Dedifferentiated amniotic fluid mesenchymal stem cell (primary cell): ENCODE data around the gene ZNF454.

ENCODE experiments used
- DNase-seq: peaks from one replicate; pipeline ENCODE4 v3.0.0-alpha.2; 2016; ENCODE audit errors: extremely low spot score

ZNF454 gene

GRCh38 chr5:178940569-178941360, at the start of gene ZNF454:
ZNF454 (plus strand) TSS chr5:178941198; CDS start chr5:178942792, 1,594 bp downstream.
- peak; percentile 51 for DNase-seq

GRCh38 chr5:178895615-178896571, 45.1 kb upstream of the ZNF454 start, which contains the start of gene ZFP2:
ZFP2 (plus strand) TSS chr5:178895913; CDS start chr5:178931314, 35,401 bp downstream.
- peak; percentile 43 for DNase-seq

- no peak for DNase-seq
Observed at GRCh38 chr5:178899289-178899688, 41.7 kb upstream of the ZNF454 start.

- DNase-seq, result no peak
Observed at GRCh38 chr5:178902849-178903248, 38.1 kb upstream of the ZNF454 start.

- no peak for DNase-seq
Observed at GRCh38 chr5:178931846-178932760, 8.9 kb upstream of the ZNF454 start.

- DNase-seq, result no peak
Observed at GRCh38 chr5:178941361-178941760, 363 bp downstream of the ZNF454 start.

GRCh38 chr5:178965465-178966055, 24.6 kb downstream of the ZNF454 start:
- DNase-seq, result no peak

GRCh38 chr5:178981381-178981780, 40.4 kb downstream of the ZNF454 start:
- no peak for DNase-seq

- no peak for DNase-seq
Observed at GRCh38 chr5:178982941-178983340, 41.9 kb downstream of the ZNF454 start.

GRCh38 chr5:178983728-178984127, 42.7 kb downstream of the ZNF454 start:
- DNase-seq, result no peak

GRCh38 chr5:178984145-178985072, 43.4 kb downstream of the ZNF454 start:
- no peak for DNase-seq

GRCh38 chr5:178986326-178986960, 45.4 kb downstream of the ZNF454 start:
- no peak for DNase-seq

- no peak for DNase-seq
Observed at GRCh38 chr5:178988436-178989220, 47.6 kb downstream of the ZNF454 start.

- DNase-seq, result no peak
Observed at GRCh38 chr5:178989311-178989710, 48.3 kb downstream of the ZNF454 start.

GRCh38 chr5:178990491-178990890, 49.5 kb downstream of the ZNF454 start:
- no peak for DNase-seq

GRCh38 chr5:178991190-178992145, 50.5 kb downstream of the ZNF454 start:
- DNase-seq, result no peak

- DNase-seq, result no peak
Observed at GRCh38 chr5:178992291-178992895, 51.4 kb downstream of the ZNF454 start.
